A549 (cell line): Measurements from ENCODE around the gene GALNT15.

ENCODE experiments used
- BHLHE40 ChIP-seq: IDR thresholded peaks from 2 replicates; pipeline ENCODE4 v1.6.1; 2012; ENCODE audit warnings: low read depth, low read length, inconsistent platforms
- CTCF ChIP-seq: fragments of >200 bp; sonication (Bioruptor Twin); formaldehyde crosslinking; IDR thresholded peaks from 3 replicates; pipeline ENCODE4 v1.5.1; 2016
- POLR2AphosphoS2 ChIP-seq: conservative IDR thresholded peaks from 2 replicates; pipeline ENCODE4 v1.6.1; 2012; ENCODE audit warnings: low read length, improper control_type of control experiment, inconsistent platforms

GRCh38 chr3:16205156-16205870 lies 30.8 kb downstream of the GALNT15 start:
- TF ChIP-seq BHLHE40: no peak
- TF ChIP-seq POLR2AphosphoS2: no peak
- no peak for TF ChIP-seq CTCF
